Mesodermal cell (in vitro differentiated cells): Measurements from ENCODE around the gene TPPP2.

Experiments used
- H3K27ac ChIP-seq: 2 replicates; pipeline ENCODE4 v1.7.0; 2013; ENCODE audit warnings: mild to moderate bottlenecking, low read depth, low read length, moderate library complexity; ENCODE audit not compliant: severe bottlenecking
- H3K36me3 ChIP-seq: 2 replicates; pipeline ENCODE4 v1.7.1; 2013; ENCODE audit warnings: mild to moderate bottlenecking, low read length, moderate library complexity; ENCODE audit not compliant: control insufficient read depth, insufficient read depth
- H3K4me1 ChIP-seq: one replicate; pipeline ENCODE4 v1.7.1; 2013; ENCODE audit warnings: mild to moderate bottlenecking, low read length; ENCODE audit not compliant: insufficient read depth, control insufficient read depth, poor library complexity, severe bottlenecking
- H3K4me3 ChIP-seq: 2 replicates; pipeline ENCODE4 v1.7.0; 2013; ENCODE audit warnings: low read length, control low read depth, mild to moderate bottlenecking; ENCODE audit not compliant: insufficient read depth, poor library complexity, severe bottlenecking; ENCODE audit errors: extremely low read depth
- H3K9me3 ChIP-seq: 2 replicates; pipeline ENCODE4 v1.7.1; 2013; ENCODE audit warnings: mild to moderate bottlenecking, low read length, moderate library complexity; ENCODE audit not compliant: control insufficient read depth
- WGBS, 2 experiments: methylation state at CpG; one replicate each; pipeline ENCODE4 v1.1.5; 2013; ENCODE audit warnings: missing lambda C conversion rate in 2 of 2; ENCODE audit not compliant: insufficient coverage in 2 of 2; 5-methylcytosine and 5-hydroxymethylcytosine counted together

TPPP2 gene

DNA sequence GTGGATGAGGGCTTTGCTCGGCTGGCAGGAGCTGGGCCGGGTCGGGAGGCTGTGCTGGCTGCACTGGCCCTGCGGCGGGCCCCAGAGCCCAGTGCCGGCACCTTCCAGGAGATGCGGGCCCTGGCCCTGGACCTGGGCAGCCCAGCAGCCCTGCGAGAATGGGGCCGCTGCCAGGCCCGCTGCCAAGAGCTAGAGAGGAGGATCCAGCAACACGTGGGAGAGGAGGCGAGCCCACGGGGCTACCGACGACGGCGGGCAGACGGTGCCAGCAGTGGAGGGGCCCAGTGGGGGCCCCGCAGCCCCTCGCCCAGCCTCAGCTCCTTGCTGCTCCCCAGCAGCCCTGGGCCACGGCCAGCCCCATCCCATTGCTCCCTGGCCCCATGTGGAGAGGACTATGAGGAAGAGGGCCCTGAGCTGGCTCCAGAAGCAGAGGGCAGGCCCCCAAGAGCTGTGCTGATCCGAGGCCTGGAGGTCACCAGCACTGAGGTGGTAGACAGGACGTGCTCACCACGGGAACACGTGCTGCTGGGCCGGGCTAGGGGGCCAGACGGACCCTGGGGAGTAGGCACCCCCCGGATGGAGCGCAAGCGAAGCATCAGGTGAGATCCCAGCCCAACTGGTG lies 51.6 kb downstream of the TPPP2 start:
- H3K4me3 ChIP-seq, result no peak overlapping the region
- no peaks in the 10 kb centered on the region for H3K4me1 ChIP-seq
- WGBS, 2 experiments, result 92 to 96% methylated on average over 19 to 27 of the region's 30 CpGs
- H3K36me3 ChIP-seq, result peaks cover 95% of the 10 kb centered on the region
- no peaks in the 10 kb centered on the region for H3K9me3 ChIP-seq
- H3K27ac ChIP-seq, result no peak overlapping the region
